ENCODE measurements around the gene BAZ2B. TPM values are rescaled to one million over a fixed set of nuclear protein-coding genes. Genes with fewer than 3 reads are reported as not detected.

BAZ2B gene
- total RNA-seq, 1 donor from 2014 or later = 37.8 TPM

- H3K27me3 Mint-ChIP-seq (ENCODE audit: low read depth) = no peaks in the 10 kb centered on the region
These were observed 25.1 kb downstream of the BAZ2B start for GRCh38 chr2:159591221-159591620.

GRCh38 chr2:159589286-159589685, 27.1 kb downstream of the BAZ2B start:
- no peak for TF ChIP-seq CTCF (IDR thresholded peaks at IDR 0.05)
- Mint-ChIP-seq H3K4me3 (ENCODE audit: unreplicated experiment) (no peak overlapping the region), H3K9me3 (ENCODE audit: low read depth) (no peaks in the 10 kb centered on the region), H3K27ac (ENCODE audit: unreplicated experiment) (no peak overlapping the region), H3K27me3 (ENCODE audit: low read depth) (no peaks in the 10 kb centered on the region), H3K4me1 (ENCODE audit: low read depth) (peaks cover 16% of the 10 kb centered on the region), H3K36me3 (ENCODE audit: low read depth) (peaks cover 2% of the 10 kb centered on the region)
- no peak for DNase-seq (ENCODE audit: low spot score)

More at GRCh38 chr2:159591221-159591620, 25.1 kb downstream of the BAZ2B start:
- Mint-ChIP-seq H3K9me3 (ENCODE audit: low read depth) (no peaks in the 10 kb centered on the region), H3K4me1 (ENCODE audit: low read depth) (peaks cover 16% of the 10 kb centered on the region), H3K36me3 (ENCODE audit: low read depth) (peaks cover 2% of the 10 kb centered on the region), H3K4me3 (ENCODE audit: unreplicated experiment) (no peak overlapping the region), H3K27ac (ENCODE audit: unreplicated experiment) (no peak overlapping the region)
- no peak for TF ChIP-seq CTCF (IDR thresholded peaks at IDR 0.05)
- DNase-seq (ENCODE audit: low spot score) = no peak

GRCh38 chr2:159586034-159586433, 30.3 kb downstream of the BAZ2B start:
- no peak for DNase-seq (ENCODE audit: low spot score)
- Mint-ChIP-seq H3K27me3 (ENCODE audit: low read depth) (no peaks in the 10 kb centered on the region), H3K4me1 (ENCODE audit: low read depth) (no peaks in the 10 kb centered on the region), H3K27ac (ENCODE audit: unreplicated experiment) (no peak overlapping the region), H3K36me3 (ENCODE audit: low read depth) (peaks cover 6% of the 10 kb centered on the region), H3K4me3 (ENCODE audit: unreplicated experiment) (no peak overlapping the region), H3K9me3 (ENCODE audit: low read depth) (peaks cover 1% of the 10 kb centered on the region)
- no peak for TF ChIP-seq CTCF (IDR thresholded peaks at IDR 0.05)

- Mint-ChIP-seq H3K4me3 (ENCODE audit: unreplicated experiment) (no peak overlapping the region), H3K36me3 (ENCODE audit: low read depth) (peaks cover 7% of the 10 kb centered on the region), H3K27me3 (ENCODE audit: low read depth) (no peaks in the 10 kb centered on the region), H3K9me3 (ENCODE audit: low read depth) (peaks cover 2% of the 10 kb centered on the region), H3K4me1 (ENCODE audit: low read depth) (no peaks in the 10 kb centered on the region), H3K27ac (ENCODE audit: unreplicated experiment) (no peak overlapping the region)
- TF ChIP-seq CTCF (IDR thresholded peaks at IDR 0.05) = no peak
- no peak for DNase-seq (ENCODE audit: low spot score)
These were observed 30.7 kb downstream of the BAZ2B start for GRCh38 chr2:159585622-159586021.

DNA sequence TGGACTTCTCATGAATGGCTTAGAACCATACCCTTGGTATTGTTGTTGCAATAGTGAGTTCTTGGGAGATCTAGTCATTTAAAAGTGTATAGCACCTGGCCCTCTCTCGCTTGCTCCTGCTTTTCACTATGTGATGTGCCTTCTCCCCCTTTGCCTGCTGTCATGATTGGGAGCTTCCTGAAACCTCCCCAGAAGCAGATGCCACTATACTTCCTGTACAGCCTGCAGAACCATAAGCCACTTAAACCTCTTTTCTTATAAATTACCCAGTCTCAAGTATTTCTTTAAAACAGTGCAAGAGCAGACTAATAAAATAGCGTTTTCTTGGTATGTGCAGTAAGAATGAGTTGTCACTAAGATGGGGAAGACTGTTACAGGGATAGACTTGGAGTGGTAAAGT, 31.6 kb downstream of the BAZ2B start:
- Mint-ChIP-seq H3K9me3 (ENCODE audit: low read depth) (peaks cover 7% of the 10 kb centered on the region), H3K27ac (ENCODE audit: unreplicated experiment) (no peak overlapping the region), H3K4me3 (ENCODE audit: unreplicated experiment) (no peak overlapping the region), H3K4me1 (ENCODE audit: low read depth) (no peaks in the 10 kb centered on the region), H3K27me3 (ENCODE audit: low read depth) (no peaks in the 10 kb centered on the region), H3K36me3 (ENCODE audit: low read depth) (peaks cover 11% of the 10 kb centered on the region)
- DNase-seq (ENCODE audit: low spot score) = no peak
- no peak for TF ChIP-seq CTCF (IDR thresholded peaks at IDR 0.05)
